ENCODE data around the gene CCDC33. TPM values are rescaled to one million over a fixed set of nuclear protein-coding genes. Genes with fewer than 3 reads are reported as not detected.

CCDC33 gene
- total and polyA plus RNA-seq, 2 experiments from 2014 or later: 2.6 to 2.8 TPM

DNA sequence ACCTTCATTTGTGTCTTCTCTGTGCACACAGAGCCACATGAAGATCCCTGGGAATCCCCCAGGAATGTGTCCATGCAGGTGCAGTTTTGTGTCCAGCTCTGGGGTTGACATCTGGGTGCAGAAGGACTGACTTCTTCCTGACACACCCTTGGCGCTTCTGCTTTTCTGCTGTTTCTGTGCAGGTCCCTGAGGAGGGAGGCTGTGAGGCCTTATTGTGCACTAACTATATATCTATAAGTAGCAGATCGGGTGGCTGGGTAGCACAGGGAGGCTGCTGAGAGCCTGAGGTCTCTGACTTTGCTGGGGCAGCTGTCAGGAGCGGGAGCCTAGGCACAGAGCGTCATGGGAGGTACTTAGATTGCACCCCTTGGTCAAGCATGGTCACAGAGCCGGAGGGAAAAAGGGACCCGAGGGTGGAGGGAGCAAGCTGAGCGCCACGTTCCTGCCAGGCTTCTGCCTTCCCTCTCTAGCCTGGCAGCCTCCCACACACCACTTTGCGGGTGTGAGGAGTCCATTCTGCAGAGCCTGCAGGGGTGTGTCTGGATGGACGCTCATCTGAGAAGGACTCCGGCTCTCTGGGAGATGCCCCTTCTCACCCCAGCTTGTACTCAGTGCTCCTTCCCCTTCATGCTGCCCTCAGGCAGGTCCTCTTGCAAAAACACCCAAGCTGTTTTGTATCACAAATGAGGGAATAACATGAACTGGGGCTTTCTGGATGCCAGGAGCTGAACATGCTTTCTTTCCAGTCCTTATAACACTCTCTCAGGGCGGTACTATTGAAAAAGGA lies 23.9 kb downstream of the CCDC33 start:
- Histone ChIP-seq H3K9me2 (ENCODE audit: insufficient read depth) (no peaks in the 10 kb centered on the region), H4K20me1 (replicated peaks; ENCODE audit: insufficient read depth) (no peaks in the 10 kb centered on the region), H3K4me2 (no peak overlapping the region), H3K27ac (ENCODE audit: low read depth) (no peak overlapping the region), H2AFZ (no peak overlapping the region), H3K4me1 (ENCODE audit: insufficient read depth) (peaks cover 17% of the 10 kb centered on the region; the same call in 1 of the 2 replicates), H3K4me3 (no peak overlapping the region), H3K27me3 (ENCODE audit: insufficient read depth) (no peaks in the 10 kb centered on the region), H3F3A (replicated peaks; ENCODE audit: low read depth) (no peaks in the 10 kb centered on the region), H3K79me2 (replicated peaks; ENCODE audit: insufficient read depth) (no peaks in the 10 kb centered on the region), H3K36me3 (ENCODE audit: insufficient read depth) (no peaks in the 10 kb centered on the region)
- Mint-ChIP-seq H3K27me3 (ENCODE audit: insufficient read depth, low read depth, poor library complexity) (peaks cover 23% of the 10 kb centered on the region), H3K36me3 (ENCODE audit: low read depth) (no peaks in the 10 kb centered on the region), H3K4me1 (peaks cover 38% of the 10 kb centered on the region), H3K9me3 (no peaks in the 10 kb centered on the region), H3K27ac (no peak overlapping the region), H3K4me3 (no peak overlapping the region)
- DNase-seq (ENCODE audit: low spot score): no peak
- ATAC-seq: no peak
- TF ChIP-seq ZNF114 (CRISPR knock-in tag; IDR thresholded peaks at IDR 0.05) (no peak), CTCF (conservative IDR thresholded peaks at IDR 0.05; ENCODE audit: low read depth in 2 of 2) (no peak), NANOG (IDR thresholded peaks at IDR 0.05; ENCODE audit: borderline replicate concordance) (no peak), EZH2phosphoT487 (IDR thresholded peaks at IDR 0.05; ENCODE audit: unreplicated experiment) (no peak), STAT1 (IDR thresholded peaks at IDR 0.05; ENCODE audit: unreplicated experiment) (no peak), ETS1 (IDR thresholded peaks at IDR 0.05) (no peak), JUNB (IDR thresholded peaks at IDR 0.05; ENCODE audit: unreplicated experiment) (no peak), EZH2 (IDR thresholded peaks at IDR 0.05; ENCODE audit: low read depth, unreplicated experiment) (no peak), CREB1 (CRISPR knock-in tag; IDR thresholded peaks at IDR 0.05; ENCODE audit: low read depth) (no peak), ZNF462 (CRISPR knock-in tag; IDR thresholded peaks at IDR 0.05) (no peak), POLR2AphosphoS5 (IDR thresholded peaks at IDR 0.05; ENCODE audit: low read depth) (no peak), ZNF331 (CRISPR knock-in tag; IDR thresholded peaks at IDR 0.05; ENCODE audit: low read depth) (no peak)
- TF ChIP-seq, protein P1, sequence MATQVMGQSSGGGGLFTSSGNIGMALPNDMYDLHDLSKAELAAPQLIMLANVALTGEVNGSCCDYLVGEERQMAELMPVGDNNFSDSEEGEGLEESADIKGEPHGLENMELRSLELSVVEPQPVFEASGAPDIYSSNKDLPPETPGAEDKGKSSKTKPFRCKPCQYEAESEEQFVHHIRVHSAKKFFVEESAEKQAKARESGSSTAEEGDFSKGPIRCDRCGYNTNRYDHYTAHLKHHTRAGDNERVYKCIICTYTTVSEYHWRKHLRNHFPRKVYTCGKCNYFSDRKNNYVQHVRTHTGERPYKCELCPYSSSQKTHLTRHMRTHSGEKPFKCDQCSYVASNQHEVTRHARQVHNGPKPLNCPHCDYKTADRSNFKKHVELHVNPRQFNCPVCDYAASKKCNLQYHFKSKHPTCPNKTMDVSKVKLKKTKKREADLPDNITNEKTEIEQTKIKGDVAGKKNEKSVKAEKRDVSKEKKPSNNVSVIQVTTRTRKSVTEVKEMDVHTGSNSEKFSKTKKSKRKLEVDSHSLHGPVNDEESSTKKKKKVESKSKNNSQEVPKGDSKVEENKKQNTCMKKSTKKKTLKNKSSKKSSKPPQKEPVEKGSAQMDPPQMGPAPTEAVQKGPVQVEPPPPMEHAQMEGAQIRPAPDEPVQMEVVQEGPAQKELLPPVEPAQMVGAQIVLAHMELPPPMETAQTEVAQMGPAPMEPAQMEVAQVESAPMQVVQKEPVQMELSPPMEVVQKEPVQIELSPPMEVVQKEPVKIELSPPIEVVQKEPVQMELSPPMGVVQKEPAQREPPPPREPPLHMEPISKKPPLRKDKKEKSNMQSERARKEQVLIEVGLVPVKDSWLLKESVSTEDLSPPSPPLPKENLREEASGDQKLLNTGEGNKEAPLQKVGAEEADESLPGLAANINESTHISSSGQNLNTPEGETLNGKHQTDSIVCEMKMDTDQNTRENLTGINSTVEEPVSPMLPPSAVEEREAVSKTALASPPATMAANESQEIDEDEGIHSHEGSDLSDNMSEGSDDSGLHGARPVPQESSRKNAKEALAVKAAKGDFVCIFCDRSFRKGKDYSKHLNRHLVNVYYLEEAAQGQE (IDR thresholded peaks at IDR 0.05; ENCODE audit: unreplicated experiment): no peak

Measured in GM23338 (cell line).